SK-N-SH treated with all-trans-retinoic acid at 6 μM for 48 hours (cell line): Measurements from ENCODE around the gene ARHGEF37.
"Not testable (repeated sequence)": the region's sequence is repeated elsewhere in the genome, so short reads cannot be mapped to it uniquely, and the experiment has no call there.

Source experiments
- ATAC-seq: fragments of 200-7000 bp; cut with Tn5 transposase; 3 replicates; pipeline ENCODE4 v1.9.1; 2020; ENCODE audit warnings: mild to moderate bottlenecking, moderate library complexity
- ARNTL ChIP-seq: fragments of 450-650 bp; formaldehyde crosslinking; IDR thresholded peaks from 2 replicates; pipeline ENCODE4 v1.5.0; 2020; ENCODE audit warnings: low read depth, mild to moderate bottlenecking, moderate library complexity, borderline replicate concordance
- BACH2 ChIP-seq: fragments of 250-450 bp; sonication (Bioruptor Pico); IDR thresholded peaks from 2 replicates; pipeline ENCODE4 v1.9.0; 2021; ENCODE audit warnings: mild to moderate bottlenecking, borderline replicate concordance
- CSDC2 ChIP-seq: fragments of 250-450 bp; sonication (Bioruptor Pico); IDR thresholded peaks from 2 replicates; pipeline ENCODE4 v1.5.0; 2020; ENCODE audit warnings: mild to moderate bottlenecking, moderate library complexity
- ESRRG ChIP-seq: fragments of 250-450 bp; sonication (Bioruptor Pico); IDR thresholded peaks from 2 replicates; pipeline ENCODE4 v1.6.1; 2021; ENCODE audit warnings: mild to moderate bottlenecking
- GLIS3 ChIP-seq: fragments of 250-450 bp; sonication (Bioruptor Pico); IDR thresholded peaks from 2 replicates; pipeline ENCODE4 v1.5.0; 2020; ENCODE audit warnings: mild to moderate bottlenecking, moderate library complexity
- ISL1 ChIP-seq: fragments of 250-450 bp; sonication (Bioruptor Pico); IDR thresholded peaks from 2 replicates; pipeline ENCODE4 v2.1.2; 2022; ENCODE audit warnings: mild to moderate bottlenecking, moderate library complexity
- POU6F1 ChIP-seq: fragments of 250-450 bp; sonication (Bioruptor Pico); IDR thresholded peaks from 2 replicates; pipeline ENCODE4 v1.8.0; 2021; ENCODE audit warnings: low read depth, mild to moderate bottlenecking, moderate library complexity, borderline replicate concordance
- PPARA ChIP-seq: fragments of 250-450 bp; sonication (Bioruptor Pico); IDR thresholded peaks from 2 replicates; pipeline ENCODE4 v1.5.0; 2020; ENCODE audit warnings: mild to moderate bottlenecking, borderline replicate concordance
- RARB ChIP-seq: fragments of 250-450 bp; sonication (Bioruptor Pico); IDR thresholded peaks from 2 replicates; pipeline ENCODE4 v1.8.0; 2021; ENCODE audit warnings: mild to moderate bottlenecking, moderate library complexity
- SNAI2 ChIP-seq: fragments of 250-450 bp; sonication (Bioruptor Pico); IDR thresholded peaks from 2 replicates; pipeline ENCODE4 v1.5.0; 2020; ENCODE audit warnings: mild to moderate bottlenecking, moderate library complexity
- TOX ChIP-seq: fragments of 250-450 bp; sonication (Bioruptor Pico); IDR thresholded peaks from 2 replicates; pipeline ENCODE4 v1.8.0; 2021; ENCODE audit warnings: mild to moderate bottlenecking, moderate library complexity, borderline replicate concordance
- TSHZ2 ChIP-seq: fragments of 250-450 bp; sonication (Bioruptor Pico); IDR thresholded peaks from 2 replicates; pipeline ENCODE4 v1.5.0; 2020; ENCODE audit warnings: mild to moderate bottlenecking, moderate library complexity
- ZC3H10 ChIP-seq: fragments of 250-450 bp; sonication (Bioruptor Pico); IDR thresholded peaks from 2 replicates; pipeline ENCODE4 v1.5.1; 2021; ENCODE audit warnings: mild to moderate bottlenecking, moderate library complexity
- ZFP3 ChIP-seq: fragments of 250-450 bp; sonication (Bioruptor Pico); IDR thresholded peaks from 2 replicates; pipeline ENCODE4 v1.5.0; 2020; ENCODE audit warnings: mild to moderate bottlenecking, moderate library complexity
- ZFP30 ChIP-seq: fragments of 450-650 bp; formaldehyde crosslinking; IDR thresholded peaks from 2 replicates; pipeline ENCODE4 v1.5.0; 2022; ENCODE audit warnings: mild to moderate bottlenecking, moderate library complexity
- ZNF565 ChIP-seq: fragments of 450-650 bp; formaldehyde crosslinking; conservative IDR thresholded peaks from 2 replicates; pipeline ENCODE4 v1.5.0; 2020; ENCODE audit warnings: low read depth, mild to moderate bottlenecking, moderate library complexity
- ZNF70 ChIP-seq: fragments of 450-650 bp; formaldehyde crosslinking; IDR thresholded peaks from 2 replicates; pipeline ENCODE4 v1.5.0; 2020; ENCODE audit warnings: mild to moderate bottlenecking, moderate library complexity
- ZNF8 ChIP-seq: fragments of 450-650 bp; formaldehyde crosslinking; IDR thresholded peaks from 2 replicates; pipeline ENCODE4 v1.5.0; 2020; ENCODE audit warnings: mild to moderate bottlenecking, moderate library complexity
- TF ChIP-seq, protein P1 (sequence below): fragments of 250-450 bp; sonication (Bioruptor Pico); IDR thresholded peaks from 2 replicates; pipeline ENCODE4 v1.5.1; 2021; ENCODE audit warnings: mild to moderate bottlenecking, moderate library complexity
- TF ChIP-seq, protein P2 (sequence below): fragments of 250-450 bp; sonication (Bioruptor Pico); IDR thresholded peaks from 2 replicates; pipeline ENCODE4 v1.5.1; 2020; ENCODE audit warnings: low read depth, mild to moderate bottlenecking, moderate library complexity
- TF ChIP-seq, protein P3 (sequence below): fragments of 250-450 bp; sonication (Bioruptor Pico); IDR thresholded peaks from 2 replicates; pipeline ENCODE4 v1.8.0; 2020; ENCODE audit warnings: mild to moderate bottlenecking, moderate library complexity, borderline replicate concordance

Gene ARHGEF37

DNA sequence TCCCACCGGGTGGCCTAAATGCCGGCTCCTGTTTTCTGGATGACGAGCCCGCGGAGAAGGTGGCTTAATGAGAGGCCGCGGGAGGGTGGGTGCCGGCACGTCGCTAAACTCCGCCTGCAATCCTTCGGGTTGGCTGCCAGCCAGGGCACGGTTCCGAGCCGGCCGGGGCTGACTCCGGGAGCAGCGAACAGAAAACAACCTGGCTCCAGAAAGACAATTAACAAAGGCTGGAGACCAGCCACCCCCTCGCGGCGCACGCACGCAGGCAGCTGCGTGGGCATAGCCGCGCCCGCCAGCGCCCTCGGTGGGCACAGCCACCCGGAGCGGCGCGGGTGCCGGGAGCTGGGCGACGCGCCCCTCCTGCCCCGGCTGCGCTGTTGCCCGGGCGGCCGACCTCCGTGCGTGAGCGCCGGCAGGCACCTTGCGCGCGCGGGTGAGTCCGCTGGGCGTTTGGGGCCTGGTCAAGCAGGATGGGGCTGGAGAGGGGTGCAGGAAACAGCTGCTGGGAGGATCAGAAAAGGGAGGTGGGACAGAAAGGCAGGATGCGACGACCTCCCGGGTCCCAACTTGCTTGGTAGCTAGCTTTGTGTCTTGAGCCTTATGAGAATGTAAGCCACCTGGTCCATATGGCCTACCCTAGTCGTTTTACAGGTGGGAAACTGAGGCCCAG lies at the start of gene ARHGEF37:
Gene ARHGEF37, plus strand, starts transcription at position 307 of the 670 bp plus-strand sequence. CDS start 16,272 bp downstream, outside the sequence.
- TF ChIP-seq ZC3H10 (CRISPR knock-in tag) (no peak), SNAI2 (CRISPR knock-in tag) (no peak), TOX (CRISPR knock-in tag) (no peak), CSDC2 (no peak), ARNTL (CRISPR knock-in tag) (no peak), ISL1 (CRISPR knock-in tag) (no peak), RARB (CRISPR knock-in tag) (no peak), BACH2 (no peak), TSHZ2 (CRISPR knock-in tag) (no peak; the same call in 1 of the 2 replicates), ZNF70 (CRISPR knock-in tag) (no peak), POU6F1 (CRISPR knock-in tag) (no peak), GLIS3 (CRISPR knock-in tag) (no peak), ZNF565 (CRISPR knock-in tag) (no peak)
- ATAC-seq = peak; percentile 86

GRCh38 chr5:149532413-149532812 lies 48.9 kb upstream of the ARHGEF37 start:
- TF ChIP-seq, protein P1, sequence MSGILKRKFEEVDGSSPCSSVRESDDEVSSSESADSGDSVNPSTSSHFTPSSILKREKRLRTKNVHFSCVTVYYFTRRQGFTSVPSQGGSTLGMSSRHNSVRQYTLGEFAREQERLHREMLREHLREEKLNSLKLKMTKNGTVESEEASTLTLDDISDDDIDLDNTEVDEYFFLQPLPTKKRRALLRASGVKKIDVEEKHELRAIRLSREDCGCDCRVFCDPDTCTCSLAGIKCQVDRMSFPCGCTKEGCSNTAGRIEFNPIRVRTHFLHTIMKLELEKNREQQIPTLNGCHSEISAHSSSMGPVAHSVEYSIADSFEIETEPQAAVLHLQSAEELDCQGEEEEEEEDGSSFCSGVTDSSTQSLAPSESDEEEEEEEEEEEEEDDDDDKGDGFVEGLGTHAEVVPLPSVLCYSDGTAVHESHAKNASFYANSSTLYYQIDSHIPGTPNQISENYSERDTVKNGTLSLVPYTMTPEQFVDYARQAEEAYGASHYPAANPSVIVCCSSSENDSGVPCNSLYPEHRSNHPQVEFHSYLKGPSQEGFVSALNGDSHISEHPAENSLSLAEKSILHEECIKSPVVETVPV (CRISPR knock-in tag) = no peak
- no peak for TF ChIP-seq CSDC2
- TF ChIP-seq, protein P2, sequence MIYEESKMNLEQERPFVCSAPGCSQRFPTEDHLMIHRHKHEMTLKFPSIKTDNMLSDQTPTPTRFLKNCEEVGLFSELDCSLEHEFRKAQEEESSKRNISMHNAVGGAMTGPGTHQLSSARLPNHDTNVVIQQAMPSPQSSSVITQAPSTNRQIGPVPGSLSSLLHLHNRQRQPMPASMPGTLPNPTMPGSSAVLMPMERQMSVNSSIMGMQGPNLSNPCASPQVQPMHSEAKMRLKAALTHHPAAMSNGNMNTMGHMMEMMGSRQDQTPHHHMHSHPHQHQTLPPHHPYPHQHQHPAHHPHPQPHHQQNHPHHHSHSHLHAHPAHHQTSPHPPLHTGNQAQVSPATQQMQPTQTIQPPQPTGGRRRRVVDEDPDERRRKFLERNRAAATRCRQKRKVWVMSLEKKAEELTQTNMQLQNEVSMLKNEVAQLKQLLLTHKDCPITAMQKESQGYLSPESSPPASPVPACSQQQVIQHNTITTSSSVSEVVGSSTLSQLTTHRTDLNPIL (CRISPR knock-in tag) = no peak
- ATAC-seq = no peak

DNA sequence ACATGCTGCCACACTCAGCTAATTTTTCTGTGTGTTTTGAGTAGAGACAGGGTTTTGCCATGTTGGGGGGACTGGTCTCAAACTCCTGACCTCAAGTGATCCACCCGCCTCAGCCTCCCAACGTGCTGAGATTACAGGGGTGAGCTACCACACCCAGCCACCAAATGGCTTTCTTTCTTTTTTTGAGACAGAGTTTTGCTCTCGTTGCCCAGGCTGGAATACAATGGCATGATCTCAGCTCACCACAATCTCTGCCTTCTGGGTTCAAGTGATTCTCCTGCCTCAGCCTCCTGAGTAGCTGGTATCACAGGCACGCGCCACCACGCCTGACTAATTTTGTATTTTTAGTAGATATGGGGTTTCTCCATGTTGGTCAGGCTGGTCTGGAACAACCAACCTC lies 45.5 kb upstream of the ARHGEF37 start:
- ATAC-seq = not testable (repeated sequence)

GRCh38 chr5:149537374-149537975 lies 43.8 kb upstream of the ARHGEF37 start:
- ATAC-seq = no peak
- TF ChIP-seq ESRRG (CRISPR knock-in tag) (no peak), PPARA (CRISPR knock-in tag) (no peak), GLIS3 (CRISPR knock-in tag) (no peak), RARB (CRISPR knock-in tag) (no peak), ZFP30 (CRISPR knock-in tag) (no peak), ZFP3 (CRISPR knock-in tag) (no peak), ARNTL (CRISPR knock-in tag) (no peak), TOX (CRISPR knock-in tag) (no peak), POU6F1 (CRISPR knock-in tag) (no peak), ZNF70 (CRISPR knock-in tag) (no peak), ZNF8 (CRISPR knock-in tag) (no peak)
- TF ChIP-seq, protein P2 (CRISPR knock-in tag) = no peak
- TF ChIP-seq, protein P1 (CRISPR knock-in tag) = no peak
- TF ChIP-seq, protein P3, sequence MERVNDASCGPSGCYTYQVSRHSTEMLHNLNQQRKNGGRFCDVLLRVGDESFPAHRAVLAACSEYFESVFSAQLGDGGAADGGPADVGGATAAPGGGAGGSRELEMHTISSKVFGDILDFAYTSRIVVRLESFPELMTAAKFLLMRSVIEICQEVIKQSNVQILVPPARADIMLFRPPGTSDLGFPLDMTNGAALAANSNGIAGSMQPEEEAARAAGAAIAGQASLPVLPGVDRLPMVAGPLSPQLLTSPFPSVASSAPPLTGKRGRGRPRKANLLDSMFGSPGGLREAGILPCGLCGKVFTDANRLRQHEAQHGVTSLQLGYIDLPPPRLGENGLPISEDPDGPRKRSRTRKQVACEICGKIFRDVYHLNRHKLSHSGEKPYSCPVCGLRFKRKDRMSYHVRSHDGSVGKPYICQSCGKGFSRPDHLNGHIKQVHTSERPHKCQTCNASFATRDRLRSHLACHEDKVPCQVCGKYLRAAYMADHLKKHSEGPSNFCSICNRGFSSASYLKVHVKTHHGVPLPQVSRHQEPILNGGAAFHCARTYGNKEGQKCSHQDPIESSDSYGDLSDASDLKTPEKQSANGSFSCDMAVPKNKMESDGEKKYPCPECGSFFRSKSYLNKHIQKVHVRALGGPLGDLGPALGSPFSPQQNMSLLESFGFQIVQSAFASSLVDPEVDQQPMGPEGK (CRISPR knock-in tag) = no peak
